K562 (cell line): Measurements from ENCODE around the gene ZFYVE28. TPM values are rescaled to one million over a fixed set of nuclear protein-coding genes. Genes with fewer than 3 reads are reported as not detected.

Experiments
- BRF2 ChIP-seq: IDR thresholded peaks from 3 replicates; pipeline ENCODE4 v1.6.1; 2011; ENCODE audit warnings: borderline replicate concordance, mild to moderate bottlenecking; ENCODE audit not compliant: insufficient read length, insufficient read depth
- NUFIP1 ChIP-seq: fragments of 450-650 bp; IDR thresholded peaks from 2 replicates; pipeline ENCODE4 v1.6.1; 2018; ENCODE audit not compliant: partially characterized antibody
- REST ChIP-seq, 2 experiments: fragments of 450-650 bp; formaldehyde crosslinking in 1 of 2; IDR thresholded peaks; 2 replicates each; pipeline versions ENCODE4 v1.4.0 to v1.6.1; 2014 to 2020; ENCODE audit warnings: mild to moderate bottlenecking in 2 of 2, borderline replicate concordance in 1 of 2, low read depth in 1 of 2
- RNF219 ChIP-seq: fragments of 250-450 bp; sonication (Bioruptor Pico); IDR thresholded peaks from 2 replicates; pipeline ENCODE4 v1.5.0; 2022; ENCODE audit warnings: mild to moderate bottlenecking
- ZNF133 ChIP-seq: fragments of 250-450 bp; sonication (Bioruptor Pico); IDR thresholded peaks from 2 replicates; pipeline ENCODE4 v1.4.0; 2020; ENCODE audit warnings: mild to moderate bottlenecking
- ZNF766 ChIP-seq: fragments of 200-800 bp; sonication (Bioruptor generic); conservative IDR thresholded peaks from 2 replicates; pipeline ENCODE4 v1.6.1; 2016; ENCODE audit warnings: missing genetic modification characterization, missing compliant biosample characterization
- polyA plus RNA-seq, 8 experiments: library from polyadenylated mRNA; depleted of rRNA in 4 of 8; stranded (reverse) in 5 of 8; unstranded in 3 of 8; fragments of >200 nt; fragmentation: Nextera tagmentation in 2 of 8; fragmentation: Illumina TruSeq in 1 of 8; extraction: Ambion mirVana in 2 of 8; extraction: Trizol in 1 of 8; gene quantifications; 2 replicates each; pipeline versions ENCODE4 v1.2.1 to v1.2.3, GENCODE V29; 2011 to 2014; ENCODE audit warnings: inconsistent platforms in 1 of 8, missing spikeins in 1 of 8
- total RNA-seq, 7 experiments: library from RNA; depleted of rRNA in 6 of 7; stranded (reverse); fragments of >200 nt in 6 of 7; fragmentation: Illumina TruSeq in 2 of 7; extraction: Trizol in 2 of 7; gene quantifications; 2 replicates each; pipeline versions ENCODE4 v1.2.1 to v1.2.3, GENCODE V29; 2011 to 2021; ENCODE audit warnings: low replicate concordance in 1 of 7
- TF ChIP-seq, protein P1 (sequence below): fragments of 250-450 bp; sonication (Bioruptor Pico); IDR thresholded peaks from 2 replicates; pipeline ENCODE4 v1.4.0; 2020; ENCODE audit warnings: mild to moderate bottlenecking, moderate library complexity
- TF ChIP-seq, protein P2 (sequence below): sonication (generic); formaldehyde crosslinking; IDR thresholded peaks from 2 replicates; pipeline ENCODE4 v1.8.0; 2022; ENCODE audit warnings: mild to moderate bottlenecking, low read depth, missing genetic modification reagents
- TF ChIP-seq, protein P3 (sequence below): fragments of 450-650 bp; IDR thresholded peaks from 2 replicates; pipeline ENCODE4 v1.6.1; 2016

Gene ZFYVE28
- total and polyA plus RNA-seq, 9 of the 15 experiments (the other 6 are each of a cell fraction or from before 2014, with no cell fraction given): 1.3 to 24.8 (median 8.9) TPM

- TF ChIP-seq REST (IDR thresholded peaks at IDR 0.05; ENCODE audit: borderline replicate concordance): peak; percentile 93
- peak; percentile 80 for TF ChIP-seq REST (CRISPR knock-in tag; IDR thresholded peaks at IDR 0.05; ENCODE audit: low read depth)
- TF ChIP-seq, protein P1, sequence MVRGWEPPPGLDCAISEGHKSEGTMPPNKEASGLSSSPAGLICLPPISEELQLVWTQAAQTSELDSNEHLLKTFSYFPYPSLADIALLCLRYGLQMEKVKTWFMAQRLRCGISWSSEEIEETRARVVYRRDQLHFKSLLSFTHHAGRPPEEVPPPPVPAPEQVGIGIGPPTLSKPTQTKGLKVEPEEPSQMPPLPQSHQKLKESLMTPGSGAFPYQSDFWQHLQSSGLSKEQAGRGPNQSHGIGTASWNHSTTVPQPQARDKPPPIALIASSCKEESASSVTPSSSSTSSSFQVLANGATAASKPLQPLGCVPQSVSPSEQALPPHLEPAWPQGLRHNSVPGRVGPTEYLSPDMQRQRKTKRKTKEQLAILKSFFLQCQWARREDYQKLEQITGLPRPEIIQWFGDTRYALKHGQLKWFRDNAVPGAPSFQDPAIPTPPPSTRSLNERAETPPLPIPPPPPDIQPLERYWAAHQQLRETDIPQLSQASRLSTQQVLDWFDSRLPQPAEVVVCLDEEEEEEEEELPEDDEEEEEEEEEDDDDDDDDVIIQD: no peak
- peak; percentile 59; the same call in 1 of the 2 replicates for TF ChIP-seq ZNF766
- TF ChIP-seq, protein P2, sequence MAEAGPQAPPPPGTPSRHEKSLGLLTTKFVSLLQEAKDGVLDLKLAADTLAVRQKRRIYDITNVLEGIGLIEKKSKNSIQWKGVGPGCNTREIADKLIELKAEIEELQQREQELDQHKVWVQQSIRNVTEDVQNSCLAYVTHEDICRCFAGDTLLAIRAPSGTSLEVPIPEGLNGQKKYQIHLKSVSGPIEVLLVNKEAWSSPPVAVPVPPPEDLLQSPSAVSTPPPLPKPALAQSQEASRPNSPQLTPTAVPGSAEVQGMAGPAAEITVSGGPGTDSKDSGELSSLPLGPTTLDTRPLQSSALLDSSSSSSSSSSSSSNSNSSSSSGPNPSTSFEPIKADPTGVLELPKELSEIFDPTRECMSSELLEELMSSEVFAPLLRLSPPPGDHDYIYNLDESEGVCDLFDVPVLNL (CRISPR knock-in tag): no peak
- TF ChIP-seq BRF2: no peak
- TF ChIP-seq, protein P3, sequence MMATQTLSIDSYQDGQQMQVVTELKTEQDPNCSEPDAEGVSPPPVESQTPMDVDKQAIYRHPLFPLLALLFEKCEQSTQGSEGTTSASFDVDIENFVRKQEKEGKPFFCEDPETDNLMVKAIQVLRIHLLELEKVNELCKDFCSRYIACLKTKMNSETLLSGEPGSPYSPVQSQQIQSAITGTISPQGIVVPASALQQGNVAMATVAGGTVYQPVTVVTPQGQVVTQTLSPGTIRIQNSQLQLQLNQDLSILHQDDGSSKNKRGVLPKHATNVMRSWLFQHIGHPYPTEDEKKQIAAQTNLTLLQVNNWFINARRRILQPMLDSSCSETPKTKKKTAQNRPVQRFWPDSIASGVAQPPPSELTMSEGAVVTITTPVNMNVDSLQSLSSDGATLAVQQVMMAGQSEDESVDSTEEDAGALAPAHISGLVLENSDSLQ: 0 out of 2 replicates have a peak, but pooled peaks have one; percentile 12
- TF ChIP-seq RNF219 (CRISPR knock-in tag): no peak
- no peak for TF ChIP-seq NUFIP1
- no peak for TF ChIP-seq ZNF133 (CRISPR knock-in tag)
Measured at GRCh38 chr4:2412885-2413716, 5.3 kb downstream of the ZFYVE28 start (continued).
